GM19099 (cell line): ENCODE results near the gene MSANTD7.

Source experiments
- POLR2A ChIP-seq: IDR thresholded peaks from 3 replicates; pipeline ENCODE4 v1.6.1; 2011; ENCODE audit warnings: low read depth; ENCODE audit not compliant: insufficient read length; ENCODE audit errors: extremely low read depth

Gene MSANTD7

GRCh38 chr10:14860791-14861190 is 22.7 kb downstream of the MSANTD7 start:
- no peak for TF ChIP-seq POLR2A

- TF ChIP-seq POLR2A, result no peak
Observed at GRCh38 chr10:14873090-14873760, 35.1 kb downstream of the MSANTD7 start.

GRCh38 chr10:14875941-14876340 is 37.8 kb downstream of the MSANTD7 start:
- TF ChIP-seq POLR2A, result no peak

GRCh38 chr10:14876764-14877163 is 38.7 kb downstream of the MSANTD7 start:
- no peak for TF ChIP-seq POLR2A

GRCh38 chr10:14878266-14879123 is 40.4 kb downstream of the MSANTD7 start, which contains the start of gene SUV39H2:
TSS of gene SUV39H2 (plus strand) at chr10:14878866. CDS start at chr10:14878889, 23 bp downstream.
- TF ChIP-seq POLR2A, result peak; percentile 79

GRCh38 chr10:14879124-14879927 is 41.2 kb downstream of the MSANTD7 start:
- TF ChIP-seq POLR2A, result no peak

- no peak for TF ChIP-seq POLR2A
Observed at GRCh38 chr10:14879928-14880193, 41.8 kb downstream of the MSANTD7 start.

GRCh38 chr10:14880229-14880628 is 42.1 kb downstream of the MSANTD7 start:
- TF ChIP-seq POLR2A, result no peak

GRCh38 chr10:14884082-14884481 is 46.0 kb downstream of the MSANTD7 start:
- TF ChIP-seq POLR2A, result no peak
